A549 (cell line): ENCODE measurements around the gene MTCL1. TPM values are rescaled to one million over a fixed set of nuclear protein-coding genes. Genes with fewer than 3 reads are reported as not detected.

Source experiments
- ATOH8 ChIP-seq: fragments of 250-450 bp; sonication (Bioruptor Pico); IDR thresholded peaks from 2 replicates; pipeline ENCODE4 v1.5.0; 2020; ENCODE audit warnings: low read depth, mild to moderate bottlenecking, moderate library complexity
- BCL3 ChIP-seq: fragments of >200 bp; sonication (Bioruptor Twin); formaldehyde crosslinking; IDR thresholded peaks from 3 replicates; pipeline ENCODE4 v1.6.1; 2016
- BHLHE40 ChIP-seq: IDR thresholded peaks from 2 replicates; pipeline ENCODE4 v1.6.1; 2012; ENCODE audit warnings: low read depth, low read length, inconsistent platforms
- CBX2 ChIP-seq: fragments of 200-600 bp; sonication (generic); IDR thresholded peaks from 2 replicates; pipeline ENCODE4 v1.6.1; 2016; ENCODE audit warnings: low read depth, mild to moderate bottlenecking, borderline replicate concordance
- CBX8 ChIP-seq: fragments of 200-600 bp; sonication (generic); IDR thresholded peaks from 2 replicates; pipeline ENCODE4 v1.6.1; 2016
- CEBPB ChIP-seq, 2 experiments: fragments of >200 bp in 1 of 2; sonication (Bioruptor Twin) in 1 of 2; formaldehyde crosslinking in 1 of 2; IDR thresholded peaks; 2 replicates each; pipeline ENCODE4 v1.6.1; 2012 to 2016
- CHD2 ChIP-seq: fragments of 150-350 bp; IDR thresholded peaks from 2 replicates; pipeline ENCODE4 v1.6.1; 2014; ENCODE audit warnings: low read length; ENCODE audit not compliant: partially characterized antibody
- CHD4 ChIP-seq: fragments of 200-600 bp; sonication (generic); IDR thresholded peaks from 2 replicates; pipeline ENCODE4 v1.6.1; 2016; ENCODE audit warnings: antibody characterized with exemption, mild to moderate bottlenecking, borderline replicate concordance
- EHF ChIP-seq: fragments of 250-450 bp; sonication (Bioruptor Pico); IDR thresholded peaks from 2 replicates; pipeline ENCODE4 v1.5.0; 2020; ENCODE audit warnings: mild to moderate bottlenecking
- EHMT2 ChIP-seq: fragments of 200-600 bp; sonication (generic); IDR thresholded peaks from 2 replicates; pipeline ENCODE4 v1.6.1; 2016; ENCODE audit warnings: antibody characterized with exemption, low read depth, mild to moderate bottlenecking, moderate library complexity
- ELK1 ChIP-seq: fragments of 150-350 bp; IDR thresholded peaks from 2 replicates; pipeline ENCODE4 v1.6.1; 2014; ENCODE audit warnings: low read depth, mild to moderate bottlenecking, low read length
- EP300 ChIP-seq, 2 experiments: fragments of >200 bp; sonication (Bioruptor Twin); formaldehyde crosslinking; IDR thresholded peaks; 2 replicates in 1 of 2; 3 replicates in 1 of 2; pipeline ENCODE4 v1.6.1; 2016 to 2017
- FOSB ChIP-seq: fragments of 250-450 bp; sonication (Bioruptor Pico); IDR thresholded peaks from 2 replicates; pipeline ENCODE4 v1.5.0; 2020; ENCODE audit warnings: mild to moderate bottlenecking, moderate library complexity
- FOSL2 ChIP-seq, 2 experiments: fragments of 450-650 bp in 1 of 2; fragments of >200 bp in 1 of 2; sonication (Bioruptor Twin) in 1 of 2; formaldehyde crosslinking; IDR thresholded peaks; 2 replicates each; pipeline versions ENCODE4 v1.5.0 to v1.6.1; 2016 to 2020; ENCODE audit warnings: mild to moderate bottlenecking in 1 of 2, moderate library complexity in 1 of 2
- FOXS1 ChIP-seq: fragments of 250-450 bp; sonication (Bioruptor Pico); IDR thresholded peaks from 2 replicates; pipeline ENCODE4 v1.5.0; 2020; ENCODE audit warnings: mild to moderate bottlenecking, moderate library complexity
- GATA3 ChIP-seq: IDR thresholded peaks from 2 replicates; pipeline ENCODE4 v1.6.1; 2012; ENCODE audit warnings: borderline replicate concordance
- HEYL ChIP-seq: fragments of 250-450 bp; sonication (Bioruptor Pico); IDR thresholded peaks from 2 replicates; pipeline ENCODE4 v1.8.0; 2021; ENCODE audit warnings: mild to moderate bottlenecking, moderate library complexity
- HOXA7 ChIP-seq: fragments of 250-450 bp; sonication (Bioruptor Pico); IDR thresholded peaks from 2 replicates; pipeline ENCODE4 v1.5.0; 2020; ENCODE audit warnings: mild to moderate bottlenecking, moderate library complexity
- HOXB13 ChIP-seq: fragments of 250-450 bp; sonication (Bioruptor Pico); IDR thresholded peaks from 2 replicates; pipeline ENCODE4 v1.5.0; 2020; ENCODE audit warnings: low read depth, mild to moderate bottlenecking, moderate library complexity
- HOXB5 ChIP-seq: fragments of 250-450 bp; sonication (Bioruptor Pico); IDR thresholded peaks from 2 replicates; pipeline ENCODE4 v1.5.0; 2020; ENCODE audit warnings: mild to moderate bottlenecking, moderate library complexity
- JUN ChIP-seq, 2 experiments: fragments of >200 bp; sonication (Bioruptor Twin); formaldehyde crosslinking; IDR thresholded peaks; 2 replicates in 1 of 2; 3 replicates in 1 of 2; pipeline ENCODE4 v1.6.1; 2016 to 2017
- JUNB ChIP-seq: fragments of >200 bp; sonication (Bioruptor Twin); formaldehyde crosslinking; IDR thresholded peaks from 2 replicates; pipeline ENCODE4 v1.6.1; 2016
- KDM1A ChIP-seq: fragments of 200-600 bp; sonication (generic); IDR thresholded peaks from 2 replicates; pipeline ENCODE4 v1.6.1; 2016; ENCODE audit warnings: low read depth, mild to moderate bottlenecking
- KDM5A ChIP-seq: fragments of 200-600 bp; sonication (generic); IDR thresholded peaks from 2 replicates; pipeline ENCODE4 v1.6.1; 2016; ENCODE audit warnings: antibody characterized with exemption, mild to moderate bottlenecking
- MAFK ChIP-seq: fragments of 450-650 bp; IDR thresholded peaks from 2 replicates; pipeline ENCODE4 v1.6.1; 2014; ENCODE audit not compliant: partially characterized antibody
- MYC ChIP-seq: IDR thresholded peaks from 2 replicates; pipeline ENCODE4 v1.6.1; 2012; ENCODE audit warnings: mild to moderate bottlenecking, inconsistent platforms, low read length, improper control_type of control experiment, borderline replicate concordance
- NFE2L2 ChIP-seq: fragments of 150-350 bp; conservative IDR thresholded peaks from 2 replicates; pipeline ENCODE4 v1.6.1; 2014; ENCODE audit warnings: low read length
- PBX3 ChIP-seq: IDR thresholded peaks from 2 replicates; pipeline ENCODE4 v1.6.1; 2012
- POLR2A ChIP-seq: IDR thresholded peaks from 2 replicates; pipeline ENCODE4 v1.6.1; 2012; ENCODE audit warnings: mild to moderate bottlenecking, low read length
- RCOR1 ChIP-seq: fragments of 150-350 bp; IDR thresholded peaks from 2 replicates; pipeline ENCODE4 v1.6.1; 2014; ENCODE audit warnings: antibody characterized with exemption, low read length, low read depth
- RFX5 ChIP-seq: fragments of 450-650 bp; IDR thresholded peaks from 2 replicates; pipeline ENCODE4 v1.7.1; 2014; ENCODE audit warnings: antibody characterized with exemption, mild to moderate bottlenecking, moderate library complexity
- SMC3 ChIP-seq: fragments of >200 bp; sonication (Bioruptor Twin); formaldehyde crosslinking; IDR thresholded peaks from 3 replicates; pipeline ENCODE4 v1.6.1; 2018; ENCODE audit warnings: inconsistent platforms
- TFCP2L1 ChIP-seq: fragments of 250-450 bp; sonication (Bioruptor Pico); IDR thresholded peaks from 2 replicates; pipeline ENCODE4 v1.5.0; 2021; ENCODE audit warnings: mild to moderate bottlenecking
- USF2 ChIP-seq: fragments of 450-650 bp; IDR thresholded peaks from 2 replicates; pipeline ENCODE4 v1.6.1; 2014; ENCODE audit warnings: antibody characterized with exemption
- ZC3H11A ChIP-seq: fragments of 450-650 bp; IDR thresholded peaks from 2 replicates; pipeline ENCODE4 v1.6.1; 2014; ENCODE audit warnings: antibody characterized with exemption, mild to moderate bottlenecking
- ZNF302 ChIP-seq: fragments of 250-450 bp; sonication (Bioruptor Pico); IDR thresholded peaks from 2 replicates; pipeline ENCODE4 v1.9.0; 2021; ENCODE audit warnings: inconsistent platforms, mild to moderate bottlenecking, moderate library complexity
- ZSCAN20 ChIP-seq: fragments of 250-450 bp; sonication (Bioruptor Pico); IDR thresholded peaks from 2 replicates; pipeline ENCODE4 v1.8.0; 2022; ENCODE audit warnings: mild to moderate bottlenecking, moderate library complexity
- polyA plus RNA-seq, 4 experiments: library from polyadenylated mRNA; depleted of rRNA in 3 of 4; stranded (reverse); fragments of >200 nt; fragmentation: RNase III in 1 of 4; extraction: RNeasy Plus Mini Kit Qiagen cat#74134 plus additional on column Dnase treatment in 1 of 4; gene quantifications; 2 replicates in 3 of 4; 3 replicates in 1 of 4; pipeline ENCODE4 v1.2.3, GENCODE V29; 2011 to 2017

Gene MTCL1
- polyA plus RNA-seq, 2 of the 4 experiments (the other 2 are of a cell fraction), result 44.4 to 49.6 TPM

- TF ChIP-seq ELK1 (no peak), CEBPB (IDR thresholded peaks at IDR 0.05) (peak in 1 of 2 experiments; percentile 56; a peak in 1 of 4 replicates), RCOR1 (no peak), POLR2A (no peak), RFX5 (no peak), MYC (peak; percentile 55; the same call in 1 of the 2 replicates), GATA3 (peak; percentile 94), CBX8 (no peak), CHD2 (no peak), FOXS1 (no peak), ZC3H11A (no peak), ZNF302 (CRISPR knock-in tag) (no peak), MAFK (peak; percentile 76), HOXB13 (CRISPR knock-in tag) (no peak), EHF (CRISPR knock-in tag) (no peak), BCL3 (no peak), HOXB5 (no peak), ATOH8 (no peak), JUN (IDR thresholded peaks at IDR 0.05) (peak; percentile 75 to 77; a peak in 4 of 5 replicates), PBX3 (no peak; the same call in 1 of the 2 replicates), HEYL (no peak), CBX2 (no peak), CHD4 (no peak), EHMT2 (no peak), KDM1A (no peak), FOSB (CRISPR knock-in tag) (0 out of 2 replicates have a peak, but pooled peaks have one; percentile 30), SMC3 (no peak), KDM5A (no peak), EP300 (IDR thresholded peaks at IDR 0.05) (peak; percentile 53 to 91; a peak in 3 of 5 replicates), JUNB (peak; percentile 47), BHLHE40 (no peak), TFCP2L1 (CRISPR knock-in tag) (no peak), HOXA7 (CRISPR knock-in tag) (no peak), USF2 (no peak), NFE2L2 (no peak), FOSL2 (IDR thresholded peaks at IDR 0.05) (no peak), FOSL2 (CRISPR knock-in tag; IDR thresholded peaks at IDR 0.05) (peak; percentile 70), ZSCAN20 (CRISPR knock-in tag) (no peak)
Measured at GRCh38 chr18:8732442-8733360, 27.3 kb downstream of the MTCL1 start (continued).
